ENCODE measurements around the gene KTI12. TPM values are rescaled to one million over a fixed set of nuclear protein-coding genes. Genes with fewer than 3 reads are reported as not detected.

The KTI12 gene
- total and polyA plus RNA-seq, 3 experiments from 2014 or later: 16.4 to 38.8 (median 18.1) TPM

- no peaks in the 10 kb centered on the region for H3K9me3 Mint-ChIP-seq
- H3K4me1 Mint-ChIP-seq: peaks cover 45 to 71% (median 71%) of the 10 kb centered on the region in 3 donors
- no peaks in the 10 kb centered on the region for H3K27me3 ChIP-seq (ENCODE audit: insufficient read depth, low read length, poor library complexity, severe bottlenecking)
- no peaks in the 10 kb centered on the region for H3K9me3 ChIP-seq (ENCODE audit: low read length)
- H3K36me3 Mint-ChIP-seq: peaks cover 6 to 63% (median 13%) of the 10 kb centered on the region in 3 donors
- no peak for DNase-seq
- H3K27ac ChIP-seq (ENCODE audit: low read depth, low read length): no peak overlapping the region
- H3K4me1 ChIP-seq (ENCODE audit: insufficient read depth, low read length): peaks cover 27% of the 10 kb centered on the region
- ChIA-PET CTCF (no interaction called here), POLR2A (no interaction called here)
- peak overlapping the region in 4 of 8 donors; percentile 30 to 58 (median 53) for H3K27ac Mint-ChIP-seq
- peak overlapping the region in 1 of 7 donors; percentile 83 for H3K4me3 Mint-ChIP-seq
- H3K27me3 Mint-ChIP-seq: no peaks in the 10 kb centered on the region
- no peak overlapping the region for H3K4me3 ChIP-seq (ENCODE audit: low read length)
- peaks cover 10% of the 10 kb centered on the region for H3K36me3 ChIP-seq (ENCODE audit: insufficient read depth, low read length)
These were observed 25.7 kb upstream of the KTI12 start for GRCh38 chr1:52059321-52059720.

- DNase-seq: no peak
- no peaks in the 10 kb centered on the region for H3K9me3 Mint-ChIP-seq
- H3K27me3 Mint-ChIP-seq: no peaks in the 10 kb centered on the region
- CTCF ChIA-PET: no interaction called here
- no peaks in the 10 kb centered on the region for H3K27me3 ChIP-seq (ENCODE audit: insufficient read depth, low read length, poor library complexity, severe bottlenecking)
- H3K36me3 Mint-ChIP-seq: peaks cover 0 to 54% (median 4%) of the 10 kb centered on the region in 3 donors
- no peak overlapping the region for H3K4me3 ChIP-seq (ENCODE audit: low read length)
- POLR2A ChIA-PET: interaction anchor here (0.6 to 3.7 kb wide), 2 partner anchors 25 to 93 kb away, joined by 7 to 23 read pairs; partner anchors contain the start of gene KTI12
- H3K27ac ChIP-seq (ENCODE audit: low read depth, low read length): no peak overlapping the region
- H3K27ac Mint-ChIP-seq: peak overlapping the region in 6 of 8 donors; percentile 11 to 98 (median 96)
- no peaks in the 10 kb centered on the region for H3K9me3 ChIP-seq (ENCODE audit: low read length)
- no peaks in the 10 kb centered on the region for H3K36me3 ChIP-seq (ENCODE audit: insufficient read depth, low read length)
- H3K4me1 Mint-ChIP-seq: peaks cover 46 to 71% (median 71%) of the 10 kb centered on the region in 3 donors
- H3K4me3 Mint-ChIP-seq: peak overlapping the region; percentile 40 to 99 (median 96)
- peaks cover 34% of the 10 kb centered on the region for H3K4me1 ChIP-seq (ENCODE audit: insufficient read depth, low read length)
These were observed 24.3 kb upstream of the KTI12 start for GRCh38 chr1:52057876-52058415.

GRCh38 chr1:52057255-52057654, 23.6 kb upstream of the KTI12 start:
- CTCF ChIA-PET: no interaction called here
- no peaks in the 10 kb centered on the region for H3K27me3 Mint-ChIP-seq

GRCh38 chr1:52056937-52057231, 23.3 kb upstream of the KTI12 start:
- H3K27me3 Mint-ChIP-seq: no peaks in the 10 kb centered on the region

More at GRCh38 chr1:52057255-52057654, 23.6 kb upstream of the KTI12 start:
- Mint-ChIP-seq H3K4me3 (peak overlapping the region; percentile 94 to 100 (median 98)), H3K36me3 (peaks cover 0 to 53% (median 3%) of the 10 kb centered on the region in 3 donors), H3K9me3 (no peaks in the 10 kb centered on the region), H3K4me1 (peaks cover 49 to 71% (median 71%) of the 10 kb centered on the region in 3 donors), H3K27ac (peak overlapping the region; percentile 91 to 100 (median 96))
- no peaks in the 10 kb centered on the region for H3K9me3 ChIP-seq (ENCODE audit: low read length)
- peaks cover 34% of the 10 kb centered on the region for H3K4me1 ChIP-seq (ENCODE audit: insufficient read depth, low read length)
- H3K27ac ChIP-seq (ENCODE audit: low read depth, low read length): peak overlapping the region; percentile 87
- no peak for DNase-seq
- peak overlapping the region; percentile 97 for H3K4me3 ChIP-seq (ENCODE audit: low read length)
- no peaks in the 10 kb centered on the region for H3K27me3 ChIP-seq (ENCODE audit: insufficient read depth, low read length, poor library complexity, severe bottlenecking)
- POLR2A ChIA-PET: interaction anchor here (3.7 kb wide), 1 partner anchor 24 kb away, joined by 23 read pairs; the partner anchor contains the start of gene KTI12
- no peaks in the 10 kb centered on the region for H3K36me3 ChIP-seq (ENCODE audit: insufficient read depth, low read length)

GRCh38 chr1:52056163-52056936, 22.7 kb upstream of the KTI12 start, which contains the start of gene BTF3L4:
BTF3L4 (plus strand) TSS chr1:52056295; CDS start chr1:52059848, 3,553 bp downstream.
- H3K27me3 Mint-ChIP-seq: no peaks in the 10 kb centered on the region
- peak within 1 kb of the TSS; percentile 87 for H3K27ac ChIP-seq (ENCODE audit: low read depth, low read length)
- DNase-seq: peak; percentile 87 to 94 (median 90)
- peaks cover 34% of the 10 kb centered on the region for H3K4me1 ChIP-seq (ENCODE audit: insufficient read depth, low read length)
- peak within 1 kb of the TSS; percentile 91 to 100 (median 96) for H3K27ac Mint-ChIP-seq
- no peaks in the 10 kb centered on the region for H3K9me3 Mint-ChIP-seq
- H3K27me3 ChIP-seq (ENCODE audit: insufficient read depth, low read length, poor library complexity, severe bottlenecking): no peaks in the 10 kb centered on the region
- ChIA-PET POLR2A (interaction anchor here (0.6 to 3.7 kb wide), 2 partner anchors 23 to 536 kb away, joined by 3 to 23 read pairs; partner anchors contain the start of gene KTI12), CTCF (interaction anchor here (1.0 kb wide), 1 partner anchor 24 kb away, joined by 3 read pairs; no protein-coding TSS in a partner anchor)
- H3K4me3 Mint-ChIP-seq: peak within 1 kb of the TSS; percentile 94 to 100 (median 98)
- H3K4me1 Mint-ChIP-seq: peaks cover 51 to 79% (median 74%) of the 10 kb centered on the region in 3 donors
- H3K9me3 ChIP-seq (ENCODE audit: low read length): no peaks in the 10 kb centered on the region
- peaks cover 0 to 56% (median 3%) of the 10 kb centered on the region in 3 donors for H3K36me3 Mint-ChIP-seq
- H3K4me3 ChIP-seq (ENCODE audit: low read length): peak within 1 kb of the TSS; percentile 97
- H3K36me3 ChIP-seq (ENCODE audit: insufficient read depth, low read length): no peaks in the 10 kb centered on the region

More at GRCh38 chr1:52056937-52057231, 23.3 kb upstream of the KTI12 start:
- H3K27ac ChIP-seq (ENCODE audit: low read depth, low read length): peak overlapping the region; percentile 87
- H3K27me3 ChIP-seq (ENCODE audit: insufficient read depth, low read length, poor library complexity, severe bottlenecking): no peaks in the 10 kb centered on the region
- peak in 1 of 5 donors; percentile 47 for DNase-seq
- H3K4me3 ChIP-seq (ENCODE audit: low read length): peak overlapping the region; percentile 97
- no peaks in the 10 kb centered on the region for H3K36me3 ChIP-seq (ENCODE audit: insufficient read depth, low read length)
- Mint-ChIP-seq H3K4me1 (peaks cover 51 to 75% (median 74%) of the 10 kb centered on the region in 3 donors), H3K36me3 (peaks cover 0 to 55% (median 3%) of the 10 kb centered on the region in 3 donors), H3K9me3 (no peaks in the 10 kb centered on the region), H3K27ac (peak overlapping the region; percentile 91 to 100 (median 96)), H3K4me3 (peak overlapping the region; percentile 94 to 100 (median 98))
- H3K4me1 ChIP-seq (ENCODE audit: insufficient read depth, low read length): peaks cover 34% of the 10 kb centered on the region
- POLR2A ChIA-PET: interaction anchor here (0.6 to 3.7 kb wide), 2 partner anchors 24 to 536 kb away, joined by 3 to 23 read pairs; partner anchors contain the start of gene KTI12
- CTCF ChIA-PET: interaction anchor here (1.0 kb wide), 1 partner anchor 24 kb away, joined by 3 read pairs; no protein-coding TSS in a partner anchor
- no peaks in the 10 kb centered on the region for H3K9me3 ChIP-seq (ENCODE audit: low read length)

- Histone ChIP-seq H3K27ac (ENCODE audit: low read depth, low read length) (peak overlapping the region; percentile 87), H3K36me3 (ENCODE audit: insufficient read depth, low read length) (no peaks in the 10 kb centered on the region), H3K9me3 (ENCODE audit: low read length) (no peaks in the 10 kb centered on the region), H3K27me3 (ENCODE audit: insufficient read depth, low read length, poor library complexity, severe bottlenecking) (no peaks in the 10 kb centered on the region), H3K4me3 (ENCODE audit: low read length) (peak overlapping the region; percentile 97), H3K4me1 (ENCODE audit: insufficient read depth, low read length) (peaks cover 34% of the 10 kb centered on the region)
- Mint-ChIP-seq H3K36me3 (peaks cover 0 to 56% (median 4%) of the 10 kb centered on the region in 3 donors), H3K27me3 (no peaks in the 10 kb centered on the region), H3K4me1 (peaks cover 54 to 76% (median 72%) of the 10 kb centered on the region in 3 donors), H3K27ac (peak overlapping the region; percentile 89 to 100 (median 95)), H3K9me3 (no peaks in the 10 kb centered on the region), H3K4me3 (peak overlapping the region; percentile 94 to 100 (median 98))
- CTCF ChIA-PET: interaction anchor here (0.6 kb wide), 1 partner anchor 215 kb away, joined by 3 read pairs; no protein-coding TSS in a partner anchor
- no peak for DNase-seq
- POLR2A ChIA-PET: interaction anchor here (3.7 kb wide), 1 partner anchor 22 kb away, joined by 23 read pairs; the partner anchor contains the start of gene KTI12
These were observed 22.2 kb upstream of the KTI12 start for GRCh38 chr1:52055866-52056162.

GRCh38 chr1:52055066-52055865, 21.7 kb upstream of the KTI12 start, which contains the start of gene TXNDC12:
TXNDC12 (minus strand) TSS chr1:52055191; CDS start chr1:52055096, 95 bp downstream.
- CTCF ChIA-PET: interaction anchor here (0.6 to 0.8 kb wide), 2 partner anchors 22 to 215 kb away, joined by 3 read pairs; partner anchors contain the start of gene KTI12
- Mint-ChIP-seq H3K4me1 (peaks cover 56 to 74% (median 67%) of the 10 kb centered on the region in 3 donors), H3K27me3 (no peaks in the 10 kb centered on the region), H3K36me3 (peaks cover 0 to 52% (median 1%) of the 10 kb centered on the region in 3 donors), H3K9me3 (no peaks in the 10 kb centered on the region), H3K4me3 (peak within 1 kb of the TSS; percentile 94 to 100 (median 98)), H3K27ac (peak within 1 kb of the TSS; percentile 89 to 100 (median 95))
- peaks cover 34% of the 10 kb centered on the region for H3K4me1 ChIP-seq (ENCODE audit: insufficient read depth, low read length)
- peak; percentile 48 to 69 (median 63) for DNase-seq
- H3K27ac ChIP-seq (ENCODE audit: low read depth, low read length): peak within 1 kb of the TSS; percentile 87
- H3K36me3 ChIP-seq (ENCODE audit: insufficient read depth, low read length): no peaks in the 10 kb centered on the region
- POLR2A ChIA-PET: interaction anchor here (1.0 to 3.7 kb wide), 2 partner anchors 22 to 498 kb away, joined by 4 to 23 read pairs; partner anchors contain the start of genes KTI12 and TUT4
- no peaks in the 10 kb centered on the region for H3K27me3 ChIP-seq (ENCODE audit: insufficient read depth, low read length, poor library complexity, severe bottlenecking)
- H3K9me3 ChIP-seq (ENCODE audit: low read length): no peaks in the 10 kb centered on the region
- H3K4me3 ChIP-seq (ENCODE audit: low read length): peak within 1 kb of the TSS; percentile 97
